Dermis microvascular lymphatic vessel endothelial cell (primary cell): ENCODE results near the gene PI16. TPM values are rescaled to one million over a fixed set of nuclear protein-coding genes. Genes with fewer than 3 reads are reported as not detected.

Experiments
- DNase-seq, 2 donors: peaks; one replicate each; pipeline versions ENCODE4 v3.0.0 to v3.0.0-alpha.2; 2010; ENCODE audit warnings: low read depth in 2 of 2
- total RNA-seq: library from RNA; depleted of rRNA; stranded (reverse); fragments of >200 nt; gene quantifications from 2 replicates; pipeline ENCODE4 v1.2.1, GENCODE V29; 2014

PI16 gene
- 0.13 TPM in 1 of 2 replicates, not detected in the other for total RNA-seq

DNA sequence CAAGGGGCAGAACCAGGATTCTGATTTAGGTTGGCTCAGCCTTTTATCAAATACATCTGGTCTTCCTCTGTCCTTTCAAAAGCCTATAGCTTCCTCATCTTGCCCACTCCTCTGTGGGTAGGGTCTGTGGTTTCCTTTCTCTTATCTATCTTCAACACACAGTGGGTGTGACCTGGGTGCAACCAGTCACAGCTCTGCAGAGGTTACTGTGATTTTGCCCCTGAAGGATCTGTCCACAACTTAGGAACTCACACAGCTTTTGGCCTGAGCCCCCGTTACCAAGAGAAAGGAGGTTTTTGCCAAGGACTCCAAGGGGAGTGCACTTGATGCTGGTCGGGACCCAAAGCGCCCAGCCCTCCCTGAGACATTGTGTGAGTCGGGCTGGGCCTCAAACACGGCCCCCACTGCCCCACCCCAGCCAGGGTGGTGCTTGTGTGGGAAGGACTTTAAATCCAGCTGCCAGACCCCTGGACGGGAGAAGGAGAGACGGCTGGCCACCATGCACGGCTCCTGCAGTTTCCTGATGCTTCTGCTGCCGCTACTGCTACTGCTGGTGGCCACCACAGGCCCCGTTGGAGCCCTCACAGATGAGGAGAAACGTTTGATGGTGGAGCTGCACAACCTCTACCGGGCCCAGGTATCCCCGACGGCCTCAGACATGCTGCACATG, at the start of gene PI16:
TSS of gene PI16 (plus strand) at position 477 of the 670 bp plus-strand sequence. CDS start at position 500, 23 bp downstream.
- no peak for DNase-seq

DNA sequence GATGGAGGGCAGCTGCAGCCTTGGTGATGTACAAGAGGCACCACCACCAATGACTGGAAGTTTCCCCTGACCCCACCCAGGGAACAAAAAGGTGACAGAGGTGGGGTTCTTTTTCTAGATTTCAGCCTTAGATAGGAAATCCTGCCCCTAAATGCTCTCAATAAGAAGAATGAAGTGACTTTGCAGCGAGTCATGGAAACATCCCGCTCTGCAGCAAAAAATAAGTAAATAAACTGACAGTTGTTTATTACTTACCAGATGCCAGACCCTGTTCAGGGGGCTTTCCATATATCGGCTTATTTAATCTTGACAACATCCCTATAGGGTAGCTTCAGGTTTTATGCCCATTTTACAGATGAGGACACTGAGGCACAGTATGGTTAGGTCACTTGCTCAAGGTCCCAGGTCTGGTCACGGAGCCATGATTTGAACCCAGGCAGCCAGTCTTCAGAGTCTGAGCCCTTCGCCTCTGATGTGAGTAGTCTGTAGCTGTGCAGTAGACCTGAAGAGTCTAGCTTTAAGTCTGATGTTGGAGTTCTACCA, 49.6 kb upstream of the PI16 start:
- no peak for DNase-seq

DNA sequence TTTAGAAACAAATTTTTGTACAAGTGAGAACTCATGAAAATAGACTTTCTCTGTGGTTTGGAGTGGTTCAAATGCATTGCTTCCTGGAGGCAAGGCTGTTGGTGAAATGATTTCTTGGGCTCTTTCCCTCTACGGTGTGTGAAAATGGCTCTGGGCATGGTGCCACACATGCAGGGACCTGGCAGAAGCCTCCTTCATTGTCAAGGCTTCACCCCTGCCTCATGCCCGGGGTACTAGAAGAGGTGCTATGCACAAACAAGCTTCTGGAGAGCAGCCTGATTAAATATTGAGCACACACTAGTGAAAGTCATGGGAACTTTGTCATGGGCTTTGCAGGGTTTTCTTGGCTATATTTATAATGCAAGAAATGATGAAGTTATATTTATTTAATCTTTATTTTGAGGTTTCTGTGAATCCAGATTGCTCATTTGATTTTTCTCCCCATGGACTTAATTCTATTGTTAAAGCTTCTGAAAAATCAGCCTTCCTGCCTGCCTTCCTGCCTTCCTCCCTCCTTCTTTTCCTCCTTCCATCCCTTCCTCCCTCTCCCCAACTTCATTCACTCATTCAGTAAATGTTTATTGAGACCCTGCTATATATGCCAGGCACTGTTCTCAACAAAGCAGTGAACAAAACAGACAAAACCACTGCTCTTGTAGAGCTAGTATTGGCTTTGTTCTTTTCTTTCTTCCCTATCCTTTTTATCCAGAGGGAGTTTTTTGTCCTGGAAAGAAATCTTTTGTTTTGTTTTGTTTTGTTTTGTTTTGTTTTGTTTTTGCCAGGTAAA, 47.8 kb upstream of the PI16 start:
- peak in 1 of 2 donors; percentile 71 for DNase-seq

- DNase-seq: peak; percentile 50 to 70
Measured at GRCh38 chr6:36907781-36908180, 46.8 kb upstream of the PI16 start.

DNA sequence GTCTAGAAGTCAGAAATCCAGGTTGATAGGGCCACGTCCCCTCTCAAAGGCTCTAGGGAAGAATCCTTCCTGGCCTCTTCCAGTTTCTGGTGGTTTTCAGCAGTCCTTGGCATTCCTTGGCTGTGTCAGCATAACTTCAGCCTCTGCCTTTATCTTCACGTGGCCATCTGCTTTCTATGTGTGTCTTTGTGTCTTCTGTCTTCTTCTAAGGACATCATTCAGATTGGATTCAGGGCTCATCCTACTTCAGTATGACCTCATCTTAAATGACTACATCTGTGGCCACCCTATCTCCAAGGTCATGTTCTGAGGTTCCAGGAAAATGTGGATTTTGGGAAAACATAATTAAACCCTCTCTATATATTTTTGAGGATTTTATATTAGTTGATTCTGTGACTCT, 45.8 kb upstream of the PI16 start:
- DNase-seq: no peak

DNA sequence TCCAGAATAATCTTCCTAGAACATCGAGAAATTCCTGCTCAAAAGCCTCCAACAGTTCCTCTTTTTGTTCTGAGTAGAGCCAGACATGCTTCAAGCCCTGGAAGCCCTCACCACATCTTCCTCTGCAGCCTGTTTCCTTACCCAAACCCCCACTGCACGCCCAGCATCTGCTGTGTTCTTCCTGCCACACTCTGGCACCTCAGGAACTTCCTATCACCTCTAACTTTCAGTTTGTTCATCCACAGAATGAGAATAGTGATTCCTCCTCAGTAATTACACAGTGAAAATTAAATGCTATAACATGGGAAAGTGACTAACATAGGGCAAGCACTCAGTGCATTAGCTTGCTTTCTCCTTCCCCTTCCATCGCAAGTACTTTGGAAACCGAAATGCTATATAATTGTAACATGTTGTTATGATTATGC, 42.5 kb upstream of the PI16 start:
- peak in 1 of 2 donors; percentile 49 for DNase-seq

GRCh38 chr6:36912586-36912985, 42.0 kb upstream of the PI16 start:
- DNase-seq: peak in 1 of 2 donors; percentile 29

GRCh38 chr6:36913082-36913481, 41.5 kb upstream of the PI16 start:
- DNase-seq: no peak

DNA sequence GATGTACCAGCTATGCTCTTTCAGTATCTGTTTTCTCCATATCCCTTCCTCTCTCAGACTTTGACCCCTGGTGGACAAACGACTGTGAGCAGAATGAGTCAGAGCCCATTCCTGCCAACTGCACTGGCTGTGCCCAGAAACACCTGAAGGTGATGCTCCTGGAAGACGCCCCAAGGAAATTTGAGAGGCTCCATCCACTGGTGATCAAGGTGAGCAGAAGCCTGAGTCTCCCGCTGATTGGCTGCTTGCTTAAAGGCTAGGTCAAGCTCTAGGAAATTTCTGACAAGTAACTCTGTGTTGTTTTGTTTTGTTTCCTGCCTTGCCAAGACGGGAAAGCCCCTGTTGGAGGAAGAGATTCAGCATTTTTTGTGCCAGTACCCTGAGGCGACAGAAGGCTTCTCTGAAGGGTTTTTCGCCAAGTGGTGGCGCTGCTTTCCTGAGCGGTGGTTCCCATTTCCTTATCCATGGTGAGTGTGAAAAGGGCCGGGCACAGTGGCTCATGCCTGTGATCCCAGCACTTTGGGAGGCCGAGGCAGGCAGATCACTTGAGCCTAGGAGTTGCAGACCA, 40.2 kb upstream of the PI16 start:
- DNase-seq: peak; percentile 46 to 71

DNA sequence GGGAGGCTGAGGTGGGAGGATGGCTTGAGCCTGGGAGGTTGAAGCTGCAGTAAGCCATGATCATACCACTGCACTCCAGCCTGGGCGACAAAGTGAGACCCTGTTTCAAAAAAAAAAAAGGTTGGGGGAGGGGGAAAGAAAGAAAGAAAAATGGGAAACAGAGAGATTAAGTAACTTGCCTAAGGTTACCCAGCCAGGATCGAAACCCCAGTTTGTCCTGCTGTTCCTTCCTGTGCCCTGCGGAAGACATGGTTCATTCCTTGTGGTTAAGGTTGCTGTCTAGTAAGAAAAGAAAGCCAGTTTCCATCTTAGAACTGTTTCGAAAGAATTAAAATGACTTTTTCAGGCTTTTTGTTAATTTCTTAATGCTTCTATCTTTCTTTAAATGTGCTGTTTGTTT, 38.9 kb upstream of the PI16 start:
- no peak for DNase-seq

DNA sequence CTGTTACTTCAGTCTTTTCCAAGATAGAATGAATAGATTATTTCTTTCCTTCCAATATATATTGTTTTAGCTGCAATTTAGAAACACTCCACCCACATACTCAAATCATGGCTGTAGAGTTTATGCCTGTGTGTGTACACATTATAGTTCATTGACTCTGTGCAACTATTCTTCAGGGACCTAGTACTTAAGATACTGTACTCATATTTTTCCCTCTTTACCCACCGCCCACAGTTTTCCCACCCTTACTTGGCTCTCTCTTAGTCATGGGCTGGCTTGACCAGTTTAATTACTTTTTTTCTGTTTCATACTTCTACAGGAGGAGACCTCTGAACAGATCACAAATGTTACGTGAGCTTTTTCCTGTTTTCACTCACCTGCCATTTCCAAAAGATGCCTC, 38.4 kb upstream of the PI16 start:
- no peak for DNase-seq

- no peak for DNase-seq
Measured at GRCh38 chr6:36917541-36918193, 36.9 kb upstream of the PI16 start.

DNA sequence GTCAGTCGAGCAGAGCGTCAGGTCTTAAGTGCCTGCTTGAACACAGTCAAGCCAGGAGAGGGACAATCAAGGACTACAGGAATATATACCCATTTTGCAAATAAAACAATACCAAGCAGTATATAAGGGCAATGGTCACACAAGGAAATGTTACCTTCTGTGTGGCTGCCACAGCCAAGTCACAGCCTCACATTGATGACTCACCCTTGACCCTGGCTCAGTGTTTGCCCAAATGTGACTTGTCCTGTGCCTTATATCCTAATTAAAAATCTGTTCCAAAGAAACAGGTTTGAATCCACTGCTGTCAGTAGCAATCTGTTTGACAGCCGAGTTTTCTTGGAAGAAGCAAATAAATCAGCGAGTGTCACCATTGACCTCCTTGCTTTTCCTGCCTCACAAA, 34.5 kb upstream of the PI16 start:
- DNase-seq: no peak

DNA sequence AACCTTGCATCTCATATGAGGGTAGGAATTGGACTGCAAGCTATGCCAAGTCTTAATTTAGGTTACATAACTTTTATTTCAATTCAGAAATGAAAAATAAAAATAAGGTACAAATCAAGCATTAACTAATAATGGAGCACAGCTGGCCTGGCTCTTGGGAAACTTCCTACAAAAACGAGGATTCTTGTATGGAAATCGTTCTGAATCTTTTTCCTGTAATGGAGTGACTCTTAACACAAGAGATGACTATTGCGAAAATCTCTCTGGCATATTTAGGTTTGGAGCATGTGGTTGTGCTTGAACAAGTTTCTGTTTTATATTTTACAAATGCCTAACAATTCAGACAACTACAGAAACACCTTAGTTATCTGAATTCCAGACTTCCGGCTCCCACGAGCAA, 34.0 kb upstream of the PI16 start:
- no peak for DNase-seq

DNA sequence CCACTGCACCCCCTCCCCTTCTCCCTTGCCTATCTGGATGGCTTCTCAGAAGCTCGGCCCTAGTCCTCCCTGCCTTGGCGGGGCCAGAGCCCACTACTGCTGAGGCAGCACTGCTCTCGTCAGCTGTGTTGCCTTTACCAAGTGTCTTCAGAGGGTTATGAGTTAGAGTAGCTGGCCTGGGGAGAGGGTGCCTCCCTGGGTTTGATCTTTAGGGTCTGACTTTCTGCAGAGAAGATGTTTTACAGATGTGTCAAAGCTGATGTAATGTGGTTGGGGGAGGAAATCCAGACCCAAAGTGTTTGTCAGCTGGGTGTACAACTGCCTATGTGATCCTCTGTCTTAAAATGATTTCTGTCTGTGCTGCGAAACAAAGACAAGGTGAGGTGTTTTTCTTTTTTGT, 30.4 kb upstream of the PI16 start:
- no peak for DNase-seq

DNA sequence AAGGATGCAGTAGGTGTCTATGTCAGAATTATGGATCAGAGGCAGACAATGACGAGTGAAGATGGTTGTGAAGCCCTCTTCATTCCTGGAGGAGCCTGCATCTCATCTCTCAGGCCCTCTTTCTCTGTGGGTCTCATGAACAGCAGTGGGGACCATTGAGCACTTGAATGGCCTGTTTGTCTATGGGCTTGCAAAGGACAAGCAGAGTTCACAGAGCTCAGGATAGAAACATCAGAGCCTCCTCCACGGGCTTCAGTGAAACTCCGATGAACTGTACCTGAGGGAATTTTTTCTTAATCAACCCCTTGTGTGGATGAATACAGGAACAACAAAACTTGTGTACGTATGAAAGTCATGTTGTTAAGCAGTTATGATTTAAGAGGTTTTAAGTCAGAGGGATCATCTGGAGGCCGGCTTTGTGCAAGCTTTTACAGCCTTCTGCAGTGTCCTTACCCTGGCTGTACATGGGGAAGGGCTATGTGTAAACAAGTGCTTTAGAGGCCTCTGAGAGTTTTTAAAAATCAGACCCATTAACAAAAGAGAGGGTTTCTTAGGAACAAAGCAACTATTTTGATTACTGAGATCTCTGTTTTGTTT, 29.7 kb upstream of the PI16 start:
- no peak for DNase-seq

DNA sequence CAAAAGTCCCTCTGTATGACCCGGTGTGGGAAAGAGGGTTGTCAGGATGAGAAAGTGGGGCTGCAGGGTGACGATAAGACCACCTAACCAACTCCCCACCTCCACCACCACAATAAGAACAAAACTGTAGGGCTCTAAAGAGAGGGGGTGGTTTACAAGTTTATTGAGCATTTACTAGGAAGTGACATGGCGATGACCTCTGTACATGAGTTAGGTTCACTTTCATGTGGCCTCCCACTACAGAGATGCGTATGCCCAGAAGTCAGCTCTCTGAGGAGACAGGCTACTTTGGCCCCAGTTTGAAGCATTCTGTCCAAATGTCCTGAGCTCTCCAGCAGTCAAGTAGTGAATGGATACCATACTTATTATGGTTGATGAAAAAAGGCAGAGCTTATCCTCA, 28.7 kb upstream of the PI16 start:
- no peak for DNase-seq

GRCh38 chr6:36926708-36927513, 27.6 kb upstream of the PI16 start:
- DNase-seq: no peak

DNA sequence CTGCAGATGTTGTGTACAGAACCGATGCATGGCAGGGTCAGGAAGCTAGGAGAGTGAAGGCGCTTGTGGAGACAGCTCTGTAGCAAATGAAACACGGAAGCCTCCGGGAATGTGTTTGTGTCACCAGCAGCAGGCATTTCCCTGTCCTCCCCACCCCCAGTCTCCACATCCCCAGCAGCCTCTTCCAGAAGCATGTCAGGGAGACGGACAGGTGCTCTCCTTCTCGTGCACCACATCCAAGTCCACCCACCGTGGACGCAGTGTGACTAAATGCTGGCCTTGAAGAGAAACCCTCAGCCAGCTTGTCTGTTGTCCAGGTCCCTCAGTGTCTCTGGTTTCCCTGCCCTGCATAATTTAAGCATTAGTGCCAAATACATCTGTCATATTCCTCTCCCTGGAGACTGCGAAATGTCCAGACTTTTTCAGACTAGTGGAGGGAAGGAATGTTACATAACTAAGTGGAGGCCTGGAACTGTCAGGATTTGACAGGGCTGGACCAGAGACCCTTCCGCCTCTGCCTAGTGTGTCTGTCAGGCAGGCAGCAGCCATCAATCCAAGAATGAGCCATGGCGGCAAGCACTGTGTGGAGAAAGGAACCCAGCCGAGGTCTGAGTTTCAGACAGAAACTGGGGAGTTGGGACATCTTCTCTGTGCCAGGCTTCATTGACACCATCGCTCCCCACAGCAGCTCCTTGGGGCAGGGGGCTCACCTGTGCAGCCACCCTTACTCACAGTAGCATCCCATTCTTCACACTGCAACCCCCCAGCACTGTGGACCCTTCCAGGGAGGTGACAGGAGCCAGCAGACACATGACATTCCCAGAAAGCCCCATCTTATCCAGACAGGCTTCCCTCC, 26.6 kb upstream of the PI16 start:
- DNase-seq: no peak

DNA sequence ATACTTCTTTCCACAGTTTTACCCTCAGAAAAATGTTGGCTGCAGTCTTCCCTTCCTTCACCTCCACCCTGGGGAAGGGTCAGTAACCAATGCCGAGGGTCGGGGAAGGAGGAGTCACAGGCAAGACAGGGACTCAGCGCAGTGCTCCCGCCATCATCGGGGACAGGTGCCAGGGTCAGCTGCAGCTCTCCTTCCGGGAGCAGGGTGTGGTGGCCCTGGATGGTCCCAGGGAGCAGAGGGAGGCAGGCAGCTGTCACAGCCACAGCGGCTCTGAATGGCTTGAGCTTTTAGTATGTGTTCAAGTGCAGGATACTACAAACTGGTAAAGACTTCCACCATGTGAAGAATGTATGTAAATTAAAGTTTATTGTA, 26.0 kb upstream of the PI16 start:
- no peak for DNase-seq
